ENCODE data around the gene DSCAM. TPM values are rescaled to one million over a fixed set of nuclear protein-coding genes. Genes with fewer than 3 reads are reported as not detected.

DSCAM gene
- total RNA-seq, 1 donor from 2014 or later, result not detected

GRCh38 chr21:40463176-40463575 is 383.8 kb downstream of the DSCAM start:
- intact Hi-C loops (cut with DNase I), result no loop called here
- TF ChIP-seq CTCF (IDR thresholded peaks at IDR 0.05), result no peak
- H3K27me3 ChIP-seq, result no peaks in the 10 kb centered on the region
- no peaks in the 10 kb centered on the region for H3K4me1 ChIP-seq
- H3K27ac ChIP-seq, result no peak overlapping the region
- H3K9me3 ChIP-seq, result no peaks in the 10 kb centered on the region
- no peak for DNase-seq (ENCODE audit: low spot score in 2 of 2)
- no peaks in the 10 kb centered on the region for H3K36me3 ChIP-seq
- no peak overlapping the region for H3K4me3 ChIP-seq

GRCh38 chr21:40461008-40461407 is 385.9 kb downstream of the DSCAM start:
- Histone ChIP-seq H3K4me3 (no peak overlapping the region), H3K27ac (no peak overlapping the region), H3K9me3 (no peaks in the 10 kb centered on the region), H3K36me3 (no peaks in the 10 kb centered on the region), H3K27me3 (no peaks in the 10 kb centered on the region), H3K4me1 (no peaks in the 10 kb centered on the region)
- DNase-seq (ENCODE audit: low spot score in 2 of 2), result no peak
- no peak for TF ChIP-seq CTCF (IDR thresholded peaks at IDR 0.05)
- intact Hi-C loops (cut with DNase I), result no loop called here

- no peak for TF ChIP-seq CTCF (IDR thresholded peaks at IDR 0.05)
- no peaks in the 10 kb centered on the region for H3K9me3 ChIP-seq
- no peak overlapping the region for H3K4me3 ChIP-seq
- no peak overlapping the region for H3K27ac ChIP-seq
- no peak for DNase-seq (ENCODE audit: low spot score in 2 of 2)
- no peaks in the 10 kb centered on the region for H3K36me3 ChIP-seq
- no peaks in the 10 kb centered on the region for H3K4me1 ChIP-seq
- H3K27me3 ChIP-seq, result no peaks in the 10 kb centered on the region
- intact Hi-C loops (cut with DNase I), result no loop called here
Measured at GRCh38 chr21:40457741-40458140, 389.2 kb downstream of the DSCAM start.

GRCh38 chr21:40454057-40454456 is 392.9 kb downstream of the DSCAM start:
- TF ChIP-seq CTCF (IDR thresholded peaks at IDR 0.05), result no peak
- intact Hi-C loops (cut with DNase I), result no loop called here
- Histone ChIP-seq H3K4me3 (no peak overlapping the region), H3K27ac (no peak overlapping the region), H3K36me3 (no peaks in the 10 kb centered on the region), H3K9me3 (no peaks in the 10 kb centered on the region), H3K27me3 (no peaks in the 10 kb centered on the region), H3K4me1 (no peaks in the 10 kb centered on the region)
- no peak for DNase-seq (ENCODE audit: low spot score in 2 of 2)

- H3K4me1 ChIP-seq, result no peaks in the 10 kb centered on the region
- no peaks in the 10 kb centered on the region for H3K36me3 ChIP-seq
- H3K9me3 ChIP-seq, result no peaks in the 10 kb centered on the region
- H3K27me3 ChIP-seq, result no peaks in the 10 kb centered on the region
- no peak overlapping the region for H3K4me3 ChIP-seq
- DNase-seq (ENCODE audit: low spot score in 2 of 2), result no peak
- intact Hi-C loops (cut with DNase I), result no loop called here
- no peak for TF ChIP-seq CTCF (IDR thresholded peaks at IDR 0.05)
- H3K27ac ChIP-seq, result no peak overlapping the region
Measured at GRCh38 chr21:40453183-40453582, 393.8 kb downstream of the DSCAM start.

- intact Hi-C loops (cut with DNase I), result no loop called here
- Histone ChIP-seq H3K9me3 (no peaks in the 10 kb centered on the region), H3K4me1 (no peaks in the 10 kb centered on the region), H3K27me3 (no peaks in the 10 kb centered on the region), H3K4me3 (no peak overlapping the region), H3K27ac (no peak overlapping the region), H3K36me3 (no peaks in the 10 kb centered on the region)
- DNase-seq (ENCODE audit: low spot score in 2 of 2), result no peak
- TF ChIP-seq CTCF (IDR thresholded peaks at IDR 0.05), result no peak
Measured at GRCh38 chr21:40452548-40452947, 394.4 kb downstream of the DSCAM start.
